ENCODE data around the gene ECSIT.

DNA sequence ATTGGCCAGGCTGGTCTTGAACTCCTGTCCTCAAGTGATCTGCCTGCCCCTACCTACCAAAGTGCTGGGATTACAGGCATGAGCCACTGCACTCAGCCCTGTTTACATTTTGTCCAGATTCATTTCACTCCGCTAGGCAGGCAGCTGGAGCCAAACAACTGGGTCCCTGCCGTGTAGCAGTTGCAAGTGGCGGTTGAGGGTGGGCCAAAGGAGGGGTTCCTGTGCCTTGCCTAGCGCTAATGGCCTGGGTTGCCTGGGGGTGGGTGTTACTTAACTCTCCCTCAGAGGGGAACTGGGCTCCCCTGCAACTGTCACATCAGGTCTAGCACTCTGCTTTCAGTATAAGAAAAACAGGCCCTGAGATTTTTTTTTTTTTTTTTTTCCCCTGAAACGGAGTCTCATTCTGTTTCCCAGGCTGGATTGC, 41.1 kb upstream of the ECSIT start:
- TF ChIP-seq CTCF (IDR thresholded peaks at IDR 0.05) (no peak), POLR2A (IDR thresholded peaks at IDR 0.05) (no peak)
